Glomerular endothelial cell (primary cell): Measurements from ENCODE around the gene OR2C1. TPM values are rescaled to one million over a fixed set of nuclear protein-coding genes. Genes with fewer than 3 reads are reported as not detected.
A peak's percentile ranks its signal among the peaks of the same experiment; 100 is the strongest.

Experiments used
- DNase-seq: peaks from one replicate; pipeline ENCODE4 v3.0.0-alpha.2; 2011; ENCODE audit warnings: low read depth, low spot score; ENCODE audit errors: extremely low read depth
- total RNA-seq: library from RNA; depleted of rRNA; stranded (reverse); fragments of >200 nt; gene quantifications from 2 replicates; pipeline ENCODE4 v1.2.3, GENCODE V29; 2015

OR2C1 gene
- total RNA-seq, 1 donor from 2014 or later = not detected

DNA sequence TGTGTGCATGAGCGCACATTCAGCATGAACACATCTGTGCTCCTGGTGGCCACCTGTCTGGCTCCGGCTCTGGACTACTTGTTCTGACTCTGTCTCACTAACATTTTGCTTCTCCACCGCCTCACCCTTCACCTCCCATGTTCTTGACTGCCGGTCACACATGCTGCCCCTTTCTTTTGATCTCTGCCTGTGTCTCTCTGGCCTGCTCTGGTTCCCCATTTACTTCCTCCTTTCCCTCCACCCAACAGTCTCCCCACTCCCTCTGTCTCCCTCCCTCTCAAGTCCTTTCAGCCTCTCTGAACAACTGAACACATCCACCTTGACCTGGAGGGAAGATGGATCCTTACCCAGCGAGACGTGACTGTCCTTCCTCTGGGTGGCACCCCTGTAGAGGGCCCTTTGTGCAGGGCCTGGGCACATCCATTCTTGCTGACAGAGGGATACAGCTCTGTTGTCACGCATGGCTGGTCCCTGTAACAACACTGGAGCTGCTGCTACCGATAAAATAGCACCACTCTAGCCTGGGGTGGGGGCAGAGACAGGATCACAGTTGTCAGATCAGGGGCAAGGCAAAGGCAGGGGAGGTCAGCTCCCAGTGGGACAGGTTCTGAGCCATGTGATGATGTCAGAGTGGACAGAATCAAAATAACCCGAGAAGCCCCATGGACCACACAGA is 34.1 kb downstream of the OR2C1 start:
- no peak for DNase-seq

GRCh38 chr16:3400446-3400778 is 44.7 kb downstream of the OR2C1 start:
- no peak for DNase-seq

DNA sequence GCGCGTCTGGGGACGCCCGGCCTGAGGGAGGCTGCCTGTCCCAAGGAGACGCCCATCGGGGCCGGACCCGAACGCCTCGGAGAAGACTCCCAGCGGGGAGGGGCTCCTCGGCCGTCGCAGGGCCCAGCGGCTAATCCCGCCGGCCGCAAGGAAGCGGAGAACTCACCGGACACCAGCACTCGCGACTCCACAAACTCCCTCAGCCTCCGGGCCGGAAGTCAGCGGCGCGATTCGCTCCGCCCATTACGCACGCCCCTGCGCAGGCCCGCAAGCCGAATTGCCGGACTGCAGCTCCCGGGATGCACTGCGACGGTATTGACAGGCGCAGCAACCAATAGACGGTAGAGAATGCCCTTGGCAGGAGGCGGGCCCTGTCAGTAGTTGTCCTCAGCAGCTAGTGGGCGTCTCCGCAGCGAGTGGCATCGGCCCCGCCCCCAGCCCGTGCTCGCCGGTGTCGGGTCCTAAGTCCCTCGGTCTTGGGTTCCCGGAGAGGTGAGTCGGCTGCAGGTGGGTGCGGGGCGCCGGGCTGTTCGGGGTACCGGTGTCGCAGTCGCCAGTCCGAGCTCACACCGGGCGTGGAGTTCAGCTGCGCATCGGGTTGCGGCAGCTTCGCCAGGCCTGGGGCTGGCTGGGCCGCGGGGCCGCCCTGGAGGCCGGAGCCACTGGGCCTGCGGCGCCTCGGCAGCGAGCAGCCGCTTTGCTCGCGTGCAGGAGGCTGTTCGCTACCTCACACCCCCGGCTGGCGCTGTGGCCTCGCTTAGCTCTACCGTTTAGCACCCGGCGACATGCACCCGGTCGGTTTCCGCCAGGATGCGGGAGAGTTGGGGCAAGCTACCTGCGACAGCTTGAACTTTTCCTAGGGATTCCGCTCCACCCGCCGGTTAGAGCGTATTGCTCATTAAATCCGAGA is 45.3 kb downstream of the OR2C1 start, which contains the start of the genes ZNF174 and ZSCAN32:
TSS of gene ZNF174 (plus strand) at position 437 of the 910 bp plus-strand sequence. CDS start 790 bp downstream, outside the sequence.
TSS of gene ZSCAN32 (minus strand) at position 226 of the 910 bp plus-strand sequence. CDS start 3,447 bp downstream, outside the sequence.
- peak; percentile 84 for DNase-seq

DNA sequence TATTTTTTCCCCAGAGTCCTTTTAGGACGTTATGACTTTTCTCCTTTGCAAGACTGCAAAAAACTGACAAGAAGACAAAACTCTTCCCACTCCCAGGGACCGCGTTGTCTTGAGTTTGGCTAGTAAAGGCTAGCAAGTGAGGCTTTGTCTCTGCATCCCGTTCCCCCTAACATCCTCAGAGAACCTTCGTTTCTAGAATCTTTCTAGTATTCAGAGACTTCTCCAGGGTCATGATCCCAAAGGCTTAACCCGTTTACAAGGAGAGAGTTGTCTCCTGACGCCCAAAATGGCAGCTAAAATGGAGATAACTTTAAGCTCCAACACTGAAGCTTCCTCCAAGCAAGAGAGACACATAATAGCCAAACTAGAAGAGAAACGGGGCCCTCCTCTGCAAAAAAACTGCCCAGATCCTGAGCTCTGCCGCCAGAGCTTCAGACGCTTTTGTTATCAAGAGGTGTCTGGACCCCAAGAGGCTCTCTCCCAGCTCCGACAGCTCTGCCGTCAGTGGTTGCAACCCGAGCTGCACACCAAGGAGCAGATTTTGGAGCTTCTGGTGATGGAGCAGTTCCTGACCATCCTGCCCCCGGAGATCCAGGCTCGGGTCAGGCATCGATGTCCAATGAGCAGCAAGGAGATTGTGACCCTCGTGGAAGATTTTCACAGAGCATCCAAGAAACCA is 46.2 kb downstream of the OR2C1 start:
- no peak for DNase-seq

Other genes starting within 250 kb of the OR2C1 start
- 19.8 and 26.3 TPM in 2 replicates for gene ZNF205, start 243.3 kb upstream of the OR2C1 start, total RNA-seq
- 7.5 and 15.1 TPM in 2 replicates for gene ZNF213, start 220.9 kb upstream of the OR2C1 start, total RNA-seq
- gene OR1F1, start 167.7 kb upstream of the OR2C1 start, total RNA-seq = not detected in 2 replicates
- gene ZNF200, start 120.7 kb upstream of the OR2C1 start, total RNA-seq = 7.2 and 9.5 TPM in 2 replicates
- not detected in 2 replicates for gene MEFV, start 99.3 kb upstream of the OR2C1 start, total RNA-seq
- 30.2 and 31.5 TPM in 2 replicates for gene ZNF263, start 72.4 kb upstream of the OR2C1 start, total RNA-seq
- 2.0 and 2.4 TPM in 2 replicates for gene TIGD7, start 50.5 kb upstream of the OR2C1 start, total RNA-seq
- gene ZNF75A, start 50.4 kb upstream of the OR2C1 start, total RNA-seq = 9.8 and 18.9 TPM in 2 replicates
- 10.8 and 11.7 TPM in 2 replicates for gene ZSCAN32, start 45.1 kb downstream of the OR2C1 start, total RNA-seq
- gene ZNF174, start 45.3 kb downstream of the OR2C1 start, total RNA-seq = 7.5 and 10.4 TPM in 2 replicates
- gene ZNF597, start 87.6 kb downstream of the OR2C1 start, total RNA-seq = 1.7 and 2.1 TPM in 2 replicates
- 40.3 and 45.3 TPM in 2 replicates for gene NAA60, start 87.8 kb downstream of the OR2C1 start, total RNA-seq
- not detected in 2 replicates for gene C16orf90, start 139.6 kb downstream of the OR2C1 start, total RNA-seq
- 13.4 and 16.2 TPM in 2 replicates for gene CLUAP1, start 145.1 kb downstream of the OR2C1 start, total RNA-seq
- gene NLRC3, start 221.5 kb downstream of the OR2C1 start, total RNA-seq = 7.5 and 7.6 TPM in 2 replicates